Activated CD4-positive, alpha-beta memory T cell treated with anti-CD3 and anti-CD28 coated beads for 36 hours (primary cell): ENCODE data around the gene CNTN5. TPM values are rescaled to one million over a fixed set of nuclear protein-coding genes. Genes with fewer than 3 reads are reported as not detected.

Source experiments
- CTCF ChIA-PET: fragments of 350-600 bp; sonication (Branson Sonifier 250); formaldehyde crosslinking; loops from one replicate; lab custom pipeline; 2021; ENCODE audit warnings: antibody characterized with exemption, inconsistent platforms; lab: Charles Lee
- POLR2A ChIA-PET: fragments of 350-600 bp; sonication (Branson Sonifier 250); formaldehyde crosslinking; loops from one replicate; lab custom pipeline; 2021; ENCODE audit warnings: antibody characterized with exemption; lab: Charles Lee
- DNase-seq: peaks from one replicate; pipeline ENCODE4 v3.0.0-alpha.2; 2020
- H3K27ac Mint-ChIP-seq: one replicate; pipeline ENCODE4 v1.8.0; 2021; ENCODE audit warnings: mixed read lengths
- H3K27me3 Mint-ChIP-seq: one replicate; pipeline ENCODE4 v1.8.0; 2021; ENCODE audit warnings: mixed read lengths
- H3K36me3 Mint-ChIP-seq: one replicate; pipeline ENCODE4 v1.8.0; 2021; ENCODE audit warnings: mixed read lengths
- H3K4me1 Mint-ChIP-seq: one replicate; pipeline ENCODE4 v1.8.0; 2021; ENCODE audit warnings: low read depth, mixed read lengths
- H3K4me3 Mint-ChIP-seq: one replicate; pipeline ENCODE4 v1.8.0; 2021; ENCODE audit warnings: mild to moderate bottlenecking, mixed read lengths
- H3K9me3 Mint-ChIP-seq: one replicate; pipeline ENCODE4 v1.8.0; 2021; ENCODE audit warnings: mixed read lengths
- intact Hi-C: fragments of 100-400 bp; cut with micrococcal nuclease; formaldehyde crosslinking; loops from one replicate; pipeline ENCODE4 v1.15.1; 2023
- total RNA-seq, 2 experiments: library from RNA; stranded (reverse); gene quantifications; one replicate each; pipeline ENCODE4 v1.2.3, GENCODE V29; 2021

CNTN5 gene
- total RNA-seq, 2 experiments from 2014 or later: not detected

DNA sequence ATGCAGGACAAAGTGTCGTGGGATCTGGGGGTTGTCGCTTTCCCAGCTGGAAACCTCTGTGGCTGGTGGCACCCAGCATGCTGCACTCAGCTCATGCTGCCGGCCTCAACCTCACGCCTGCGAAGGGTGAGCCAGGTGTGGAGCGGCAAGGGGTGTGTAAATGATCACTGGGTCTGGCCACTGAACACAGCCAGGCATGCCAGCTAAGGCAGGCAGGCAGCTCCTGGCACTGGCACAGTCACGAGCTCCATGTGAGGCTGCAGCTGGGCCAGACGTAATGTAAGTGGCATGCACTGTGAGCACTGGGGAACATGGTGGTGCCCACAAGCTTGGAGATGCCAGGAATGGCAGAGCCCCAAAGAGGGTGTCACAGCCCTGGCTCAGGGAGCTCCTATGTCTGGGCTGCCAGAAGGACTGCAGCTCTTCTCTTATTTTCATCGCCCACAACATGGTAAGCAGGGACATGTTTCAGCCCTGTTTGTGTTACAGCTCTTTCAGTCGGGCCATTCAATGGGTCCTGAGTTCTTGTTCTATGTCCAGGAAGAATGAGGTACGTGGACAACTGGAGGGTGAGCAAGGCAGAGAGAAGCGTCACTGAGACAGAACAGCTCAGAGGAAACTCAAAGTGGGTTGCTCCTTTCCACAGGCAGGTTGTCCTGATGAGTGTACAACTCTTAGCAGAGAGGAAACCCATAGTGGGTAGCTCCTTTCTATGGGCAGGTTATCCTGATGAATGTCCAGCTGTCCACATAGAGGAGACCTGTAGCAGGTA is 403.8 kb downstream of the CNTN5 start:
- peaks cover 5% of the 10 kb centered on the region for H3K9me3 Mint-ChIP-seq

DNA sequence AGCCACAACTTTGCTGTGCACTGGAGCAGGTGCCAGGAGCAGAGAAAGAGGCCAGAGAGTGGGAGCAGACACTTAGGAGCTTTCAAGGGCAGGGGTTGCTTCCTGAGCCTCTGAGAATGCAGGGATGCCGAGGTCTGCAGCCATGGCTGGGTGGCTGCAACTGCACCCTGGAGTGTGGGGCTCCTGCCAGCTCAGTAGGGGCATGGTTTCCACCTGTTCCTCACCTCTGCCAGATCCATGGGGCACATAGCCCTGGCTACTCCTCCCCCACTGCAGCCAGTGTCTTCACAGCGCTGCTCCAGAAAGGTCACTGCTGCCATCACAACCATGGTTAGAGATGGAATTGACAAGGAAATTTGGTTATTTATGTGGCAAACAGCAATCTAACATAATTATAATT is 404.8 kb downstream of the CNTN5 start:
- Mint-ChIP-seq H3K4me1 (no peaks in the 10 kb centered on the region), H3K4me3 (no peak overlapping the region), H3K36me3 (no peaks in the 10 kb centered on the region), H3K9me3 (peaks cover 5% of the 10 kb centered on the region), H3K27me3 (no peaks in the 10 kb centered on the region), H3K27ac (no peak overlapping the region)
- intact Hi-C loops: no loop called here
- no peak for DNase-seq
- POLR2A ChIA-PET: no interaction called here
- CTCF ChIA-PET: no interaction called here

More for the DNA sequence above, 403.8 kb downstream of the CNTN5 start:
- H3K27me3 Mint-ChIP-seq: no peaks in the 10 kb centered on the region
- intact Hi-C loops: no loop called here
- H3K27ac Mint-ChIP-seq: no peak overlapping the region
- POLR2A ChIA-PET: no interaction called here
- CTCF ChIA-PET: no interaction called here
- no peaks in the 10 kb centered on the region for H3K36me3 Mint-ChIP-seq
- no peak for DNase-seq
- H3K4me3 Mint-ChIP-seq: no peak overlapping the region
- H3K4me1 Mint-ChIP-seq: no peaks in the 10 kb centered on the region

DNA sequence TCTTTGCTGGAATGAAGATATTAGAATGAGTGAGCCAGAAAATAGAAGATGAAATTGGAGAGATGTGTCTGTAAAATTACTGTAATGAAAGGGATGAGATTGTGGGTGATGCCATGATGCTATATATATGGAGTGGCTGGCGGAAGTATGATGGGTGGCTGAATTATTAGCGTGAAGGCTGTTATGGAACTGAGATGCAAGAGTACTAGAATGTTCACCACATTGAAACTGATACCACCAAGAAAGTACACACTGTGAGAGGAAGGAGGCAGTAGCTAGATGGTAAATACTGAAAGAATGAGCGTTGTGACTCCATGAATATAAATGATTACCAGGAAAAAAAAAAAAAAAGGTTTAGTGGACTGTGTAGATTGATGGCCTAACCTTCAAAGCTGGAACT is 411.9 kb downstream of the CNTN5 start:
- CTCF ChIA-PET: no interaction called here
- intact Hi-C loops: no loop called here
- Mint-ChIP-seq H3K4me3 (no peak overlapping the region), H3K9me3 (peaks cover 13% of the 10 kb centered on the region), H3K27me3 (no peaks in the 10 kb centered on the region), H3K27ac (no peak overlapping the region), H3K36me3 (no peaks in the 10 kb centered on the region), H3K4me1 (no peaks in the 10 kb centered on the region)
- POLR2A ChIA-PET: no interaction called here
- DNase-seq: no peak

DNA sequence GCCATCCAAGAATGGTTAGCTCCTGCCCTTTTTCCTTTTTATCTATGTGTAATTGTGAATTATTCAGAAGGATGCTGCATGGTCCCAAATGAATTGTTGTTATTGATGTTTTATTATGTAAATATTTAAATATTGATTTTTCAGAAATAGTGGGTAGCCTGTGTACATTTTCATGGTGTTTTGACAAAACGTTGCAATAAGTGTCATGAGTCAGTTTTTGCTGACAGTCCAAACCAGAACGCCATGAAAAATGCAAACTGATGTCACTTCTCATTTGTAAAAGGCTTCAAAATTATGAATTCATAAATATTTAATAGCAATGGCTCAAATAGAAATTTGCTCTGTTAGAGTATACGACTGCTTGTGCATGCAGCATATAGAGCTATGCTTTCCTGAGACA is 422.5 kb downstream of the CNTN5 start:
- CTCF ChIA-PET: no interaction called here
- H3K27ac Mint-ChIP-seq: no peak overlapping the region

DNA sequence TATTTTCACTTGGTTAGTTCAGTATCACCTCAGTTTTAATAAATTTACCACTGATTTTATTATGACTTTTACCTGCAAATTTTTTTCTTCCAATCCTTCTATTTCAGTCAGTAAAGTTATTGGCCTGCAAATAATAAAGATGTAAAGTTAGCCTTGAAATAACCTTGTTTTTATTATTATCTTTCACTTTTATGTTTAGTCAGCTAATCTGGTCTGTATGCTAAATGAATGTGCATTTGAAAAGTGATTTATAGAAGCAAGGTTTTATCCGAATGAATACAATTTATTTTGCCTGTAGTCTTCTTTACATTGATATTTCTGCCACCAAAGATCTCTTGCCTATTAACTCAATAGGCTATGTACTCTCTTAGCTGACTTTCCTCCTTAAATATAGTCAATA is 425.7 kb downstream of the CNTN5 start:
- no peak for DNase-seq
- H3K4me1 Mint-ChIP-seq: no peaks in the 10 kb centered on the region
- H3K27ac Mint-ChIP-seq: no peak overlapping the region
- no peaks in the 10 kb centered on the region for H3K36me3 Mint-ChIP-seq
- H3K4me3 Mint-ChIP-seq: no peak overlapping the region
- no peaks in the 10 kb centered on the region for H3K27me3 Mint-ChIP-seq
- peaks cover 15% of the 10 kb centered on the region for H3K9me3 Mint-ChIP-seq
- POLR2A ChIA-PET: no interaction called here
- intact Hi-C loops: no loop called here
- CTCF ChIA-PET: no interaction called here

More for the DNA sequence above, 422.5 kb downstream of the CNTN5 start:
- POLR2A ChIA-PET: no interaction called here
- Mint-ChIP-seq H3K4me3 (no peak overlapping the region), H3K4me1 (no peaks in the 10 kb centered on the region), H3K9me3 (peaks cover 12% of the 10 kb centered on the region), H3K36me3 (no peaks in the 10 kb centered on the region), H3K27me3 (no peaks in the 10 kb centered on the region)
- no peak for DNase-seq
- intact Hi-C loops: no loop called here

DNA sequence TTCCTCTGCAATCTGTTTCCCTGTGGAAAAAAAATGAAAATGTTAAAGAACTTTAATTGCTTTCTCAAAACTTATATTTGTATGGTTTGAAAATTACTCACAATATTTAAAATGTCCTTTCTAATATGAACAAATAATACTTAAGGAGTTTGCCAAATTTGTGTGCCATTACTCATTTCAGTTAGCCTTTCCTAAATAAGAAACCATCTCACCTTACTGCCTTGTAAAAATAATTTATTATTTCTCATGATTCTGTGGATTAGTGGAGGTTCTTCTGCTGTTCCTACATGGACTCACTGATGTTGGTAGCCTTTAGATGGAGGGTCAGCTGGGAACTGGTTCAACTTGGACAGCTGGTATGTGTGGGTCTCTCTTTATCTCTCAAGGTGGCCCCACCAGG is 428.6 kb downstream of the CNTN5 start:
- ChIA-PET POLR2A (no interaction called here), CTCF (no interaction called here)
- DNase-seq: no peak
- no peaks in the 10 kb centered on the region for H3K36me3 Mint-ChIP-seq
- no peak overlapping the region for H3K27ac Mint-ChIP-seq
- H3K9me3 Mint-ChIP-seq: peaks cover 10% of the 10 kb centered on the region
- no peaks in the 10 kb centered on the region for H3K27me3 Mint-ChIP-seq
- no peak overlapping the region for H3K4me3 Mint-ChIP-seq
- H3K4me1 Mint-ChIP-seq: no peaks in the 10 kb centered on the region
- intact Hi-C loops: no loop called here

DNA sequence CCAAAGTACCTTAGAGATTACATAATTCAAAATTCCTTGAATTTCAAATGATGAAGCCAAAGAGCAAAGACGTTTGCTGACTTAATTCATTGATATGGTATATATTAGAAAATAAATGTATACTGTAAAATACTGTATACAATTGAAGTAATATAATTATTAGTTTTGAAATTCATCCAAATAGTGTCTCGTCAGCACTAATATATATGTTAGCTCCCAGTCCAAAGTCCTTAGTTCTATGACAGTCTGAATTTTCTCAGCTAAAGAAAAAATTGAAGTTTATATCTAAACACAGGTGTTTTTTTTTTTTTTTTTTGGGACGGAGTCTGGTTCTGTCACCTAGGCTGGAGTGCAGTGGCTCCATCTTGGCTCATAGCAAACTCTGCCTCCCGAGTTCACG is 431.3 kb downstream of the CNTN5 start:
- no peak overlapping the region for H3K4me3 Mint-ChIP-seq
- H3K27me3 Mint-ChIP-seq: no peaks in the 10 kb centered on the region
- ChIA-PET POLR2A (no interaction called here), CTCF (no interaction called here)
- H3K27ac Mint-ChIP-seq: no peak overlapping the region
- no peaks in the 10 kb centered on the region for H3K36me3 Mint-ChIP-seq
- intact Hi-C loops: no loop called here
- no peak for DNase-seq
- no peaks in the 10 kb centered on the region for H3K4me1 Mint-ChIP-seq
- peaks cover 14% of the 10 kb centered on the region for H3K9me3 Mint-ChIP-seq

DNA sequence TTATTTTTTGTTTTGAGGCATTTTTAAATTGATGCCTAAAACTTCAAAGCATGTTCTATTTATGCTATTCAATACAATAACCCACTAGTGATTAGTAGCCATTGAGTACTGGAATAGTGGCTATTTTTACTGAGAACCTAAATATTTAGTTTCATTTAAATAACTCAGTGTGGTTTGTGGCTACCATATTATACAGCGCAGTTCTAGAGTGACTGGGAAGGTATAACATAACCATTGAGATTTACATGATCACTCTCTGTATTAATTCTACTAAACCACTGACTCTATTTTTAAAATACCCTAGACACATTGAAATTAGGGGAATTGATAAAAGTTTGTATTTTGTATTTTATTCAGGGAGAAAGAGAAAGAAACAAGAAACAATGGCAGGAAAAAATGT is 441.2 kb downstream of the CNTN5 start:
- Mint-ChIP-seq H3K4me3 (no peak overlapping the region), H3K27ac (no peak overlapping the region), H3K4me1 (no peaks in the 10 kb centered on the region), H3K36me3 (no peaks in the 10 kb centered on the region), H3K27me3 (no peaks in the 10 kb centered on the region), H3K9me3 (peaks cover 19% of the 10 kb centered on the region)
- CTCF ChIA-PET: no interaction called here
- intact Hi-C loops: no loop called here
- DNase-seq: no peak
- POLR2A ChIA-PET: no interaction called here

DNA sequence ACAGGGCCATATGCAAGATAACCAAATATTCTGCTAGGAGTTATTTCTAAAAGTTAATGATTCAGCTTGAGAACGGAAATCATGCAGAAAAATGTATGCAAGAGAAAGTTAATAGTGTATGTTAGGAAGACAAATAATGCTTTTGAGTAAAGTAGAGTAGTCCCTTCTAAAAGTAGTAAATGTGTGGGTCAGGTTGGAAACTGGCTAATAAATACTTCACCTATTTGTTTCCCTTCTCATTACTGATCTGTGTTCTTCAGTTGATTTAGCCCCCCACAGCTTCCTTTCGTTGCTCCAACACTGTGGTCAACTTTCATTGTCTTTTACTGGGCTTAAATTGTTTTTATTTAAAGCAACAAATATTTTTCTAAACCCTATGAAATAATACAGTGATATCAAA is 444.2 kb downstream of the CNTN5 start:
- POLR2A ChIA-PET: no interaction called here
- intact Hi-C loops: no loop called here
- CTCF ChIA-PET: no interaction called here

DNA sequence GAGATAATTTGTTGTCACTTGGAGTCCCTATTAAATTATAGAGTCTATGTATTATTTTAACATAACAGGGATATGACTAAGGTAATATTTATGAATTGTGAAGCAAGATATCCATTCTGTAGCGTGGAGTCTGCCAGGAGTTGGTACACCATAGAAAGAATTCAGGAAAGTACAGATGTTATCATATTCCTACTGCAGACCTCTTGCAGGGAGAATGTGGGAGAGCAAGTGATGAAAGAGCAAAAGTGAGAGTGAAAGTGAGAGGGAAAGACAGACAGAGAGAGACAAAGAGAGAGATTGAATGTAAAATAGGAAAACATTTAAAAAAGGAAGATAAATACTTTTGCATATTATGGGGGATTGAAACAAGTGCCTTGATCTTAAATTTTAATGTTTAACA is 468.8 kb downstream of the CNTN5 start:
- Mint-ChIP-seq H3K27me3 (no peaks in the 10 kb centered on the region), H3K9me3 (peaks cover 25% of the 10 kb centered on the region)

More for the DNA sequence above, 444.2 kb downstream of the CNTN5 start:
- no peak overlapping the region for H3K27ac Mint-ChIP-seq
- DNase-seq: no peak
- no peaks in the 10 kb centered on the region for H3K36me3 Mint-ChIP-seq
- H3K4me3 Mint-ChIP-seq: no peak overlapping the region
- peaks cover 10% of the 10 kb centered on the region for H3K9me3 Mint-ChIP-seq
- H3K4me1 Mint-ChIP-seq: no peaks in the 10 kb centered on the region
- H3K27me3 Mint-ChIP-seq: no peaks in the 10 kb centered on the region

DNA sequence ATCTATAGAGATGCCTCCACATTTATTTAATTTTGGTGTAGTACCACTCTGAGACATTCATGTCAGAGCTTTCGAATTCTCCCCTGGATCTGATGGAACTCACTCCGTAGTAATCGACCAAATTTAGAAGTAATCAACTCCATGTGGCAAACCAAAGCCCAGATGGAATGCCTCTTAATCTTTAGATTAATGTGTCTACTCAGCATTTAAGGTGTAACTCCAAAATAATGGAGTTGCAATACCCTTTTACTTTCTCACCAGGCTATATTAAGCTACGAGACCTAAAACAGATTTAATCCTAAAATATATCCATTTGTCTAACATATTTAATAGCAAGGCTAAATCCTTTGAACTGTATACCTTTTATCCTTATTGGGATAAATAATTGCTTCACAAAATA is 473.3 kb downstream of the CNTN5 start:
- no peaks in the 10 kb centered on the region for H3K4me1 Mint-ChIP-seq
- intact Hi-C loops: no loop called here
- H3K9me3 Mint-ChIP-seq: peaks cover 18% of the 10 kb centered on the region
- ChIA-PET CTCF (no interaction called here), POLR2A (no interaction called here)
- no peak overlapping the region for H3K27ac Mint-ChIP-seq
- H3K4me3 Mint-ChIP-seq: no peak overlapping the region
- no peaks in the 10 kb centered on the region for H3K27me3 Mint-ChIP-seq
- H3K36me3 Mint-ChIP-seq: no peaks in the 10 kb centered on the region
- no peak for DNase-seq

More for the DNA sequence above, 468.8 kb downstream of the CNTN5 start:
- Mint-ChIP-seq H3K27ac (no peak overlapping the region), H3K4me1 (no peaks in the 10 kb centered on the region), H3K36me3 (no peaks in the 10 kb centered on the region), H3K4me3 (no peak overlapping the region)
- ChIA-PET CTCF (no interaction called here), POLR2A (no interaction called here)
- intact Hi-C loops: no loop called here
- no peak for DNase-seq

DNA sequence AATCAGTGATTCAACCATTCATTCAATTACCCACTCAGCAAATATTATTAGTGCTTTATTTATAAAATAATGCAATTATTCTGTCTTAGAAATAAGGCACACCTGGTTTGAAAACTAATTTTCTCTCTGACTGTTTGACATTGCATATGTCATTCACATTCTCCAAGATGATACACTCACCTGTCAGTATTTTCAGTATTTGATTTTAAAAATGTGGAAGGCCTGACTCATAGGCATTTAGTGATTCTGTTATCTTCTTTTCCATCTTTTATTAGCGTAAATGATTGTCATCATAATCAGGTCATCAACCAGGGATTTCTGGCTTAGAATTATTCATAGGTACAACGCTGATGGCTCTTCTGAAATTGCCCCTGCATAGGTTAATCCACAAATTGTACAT is 480.9 kb downstream of the CNTN5 start:
- Mint-ChIP-seq H3K4me1 (no peaks in the 10 kb centered on the region), H3K9me3 (peaks cover 18% of the 10 kb centered on the region), H3K27me3 (no peaks in the 10 kb centered on the region), H3K27ac (no peak overlapping the region), H3K36me3 (no peaks in the 10 kb centered on the region), H3K4me3 (no peak overlapping the region)
- POLR2A ChIA-PET: no interaction called here
- DNase-seq: no peak
- intact Hi-C loops: no loop called here
- CTCF ChIA-PET: no interaction called here

DNA sequence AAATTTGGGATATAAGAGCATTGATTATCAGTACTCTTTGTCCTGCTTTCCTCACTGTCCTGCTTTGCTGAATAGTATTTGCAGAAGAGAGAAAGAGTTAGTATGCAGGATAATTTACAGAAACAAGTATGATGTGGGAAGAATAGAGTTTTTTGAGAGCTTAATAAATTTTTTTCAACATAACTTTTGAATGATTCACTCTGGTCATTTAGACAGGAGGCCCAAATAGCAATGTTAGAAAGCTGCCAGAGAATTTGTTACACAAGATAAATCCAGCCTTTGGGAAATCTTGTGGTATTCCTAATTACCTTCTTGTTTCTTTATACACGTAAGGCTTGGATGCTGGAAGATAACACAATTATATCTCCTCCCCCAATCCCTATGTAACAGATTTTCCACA is 484.6 kb downstream of the CNTN5 start:
- no peak overlapping the region for H3K4me3 Mint-ChIP-seq

More for the DNA sequence above, 484.6 kb downstream of the CNTN5 start:
- intact Hi-C loops: no loop called here
- H3K9me3 Mint-ChIP-seq: peaks cover 20% of the 10 kb centered on the region
- H3K4me1 Mint-ChIP-seq: no peaks in the 10 kb centered on the region
- no peak overlapping the region for H3K27ac Mint-ChIP-seq
- ChIA-PET POLR2A (no interaction called here), CTCF (no interaction called here)
- DNase-seq: no peak
- no peaks in the 10 kb centered on the region for H3K36me3 Mint-ChIP-seq
- H3K27me3 Mint-ChIP-seq: no peaks in the 10 kb centered on the region
